ENCODE data around the gene SCARB1.

Gene SCARB1

DNA sequence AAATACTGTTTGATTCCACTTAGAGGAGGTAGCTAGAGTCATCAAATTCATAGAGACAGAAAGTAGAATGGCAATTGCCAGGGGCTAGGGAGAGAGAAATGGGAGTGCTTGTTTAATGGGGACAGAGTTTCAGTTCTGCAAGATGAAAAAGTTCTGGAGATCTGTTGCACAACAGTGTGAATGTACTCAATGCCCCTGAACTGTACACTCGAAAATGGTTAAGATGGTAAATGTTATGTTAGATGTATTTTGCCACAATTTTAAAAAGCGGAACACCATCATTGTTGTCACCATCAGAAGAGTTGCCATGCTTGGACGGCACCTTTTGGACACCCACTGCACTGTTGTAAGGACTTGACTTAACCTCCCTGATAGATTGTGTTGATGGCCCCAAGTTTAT lies 106.9 kb downstream of the SCARB1 start:
- no peak for DNase-seq

DNA sequence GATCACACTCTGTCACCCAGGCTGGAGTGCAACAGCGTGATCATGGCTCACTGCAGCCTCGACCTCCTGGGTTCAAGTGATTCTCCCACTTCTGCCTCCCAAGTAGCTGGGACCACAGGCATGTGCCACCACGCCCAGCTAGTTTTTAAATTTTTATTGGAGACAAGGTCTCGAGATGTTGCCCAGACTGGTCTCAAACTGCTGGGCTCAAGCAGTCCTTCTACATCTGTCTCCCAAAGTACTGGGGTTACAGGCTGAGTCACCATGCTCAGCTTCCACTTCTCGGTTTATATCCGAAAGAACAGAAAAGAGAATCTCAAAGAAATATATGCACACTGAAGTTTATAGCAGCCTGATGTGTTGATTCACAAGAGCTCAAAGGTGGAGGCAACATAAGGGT lies 107.5 kb downstream of the SCARB1 start:
- no peak for DNase-seq

GRCh38 chr12:124755801-124756148 lies 107.9 kb downstream of the SCARB1 start:
- no peak for DNase-seq

- DNase-seq = peak; percentile 99
Observed at GRCh38 chr12:124754949-124755800, 108.5 kb downstream of the SCARB1 start.

DNA sequence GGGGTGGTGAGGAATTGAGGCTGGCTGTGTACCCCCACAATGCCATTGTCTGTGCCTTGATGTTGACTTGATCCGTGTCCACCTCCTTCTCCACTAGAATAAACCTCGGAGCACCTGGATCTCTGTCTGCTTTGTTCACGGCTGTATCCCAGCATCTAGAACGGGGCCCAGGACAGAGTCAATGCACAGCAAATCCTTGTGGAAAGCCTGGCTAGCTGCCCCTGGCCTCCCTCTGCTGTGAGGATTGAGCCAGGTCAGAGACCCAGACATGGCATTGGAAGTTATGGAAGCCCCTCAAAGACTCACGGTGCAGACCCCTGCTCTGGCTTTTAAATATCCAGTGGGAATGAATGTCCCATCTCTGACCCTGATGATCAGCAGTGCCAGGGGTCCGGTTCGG lies 109.2 kb downstream of the SCARB1 start:
- no peak for DNase-seq

- peak; percentile 20 for DNase-seq
Observed at GRCh38 chr12:124753993-124754392, 109.7 kb downstream of the SCARB1 start.

DNA sequence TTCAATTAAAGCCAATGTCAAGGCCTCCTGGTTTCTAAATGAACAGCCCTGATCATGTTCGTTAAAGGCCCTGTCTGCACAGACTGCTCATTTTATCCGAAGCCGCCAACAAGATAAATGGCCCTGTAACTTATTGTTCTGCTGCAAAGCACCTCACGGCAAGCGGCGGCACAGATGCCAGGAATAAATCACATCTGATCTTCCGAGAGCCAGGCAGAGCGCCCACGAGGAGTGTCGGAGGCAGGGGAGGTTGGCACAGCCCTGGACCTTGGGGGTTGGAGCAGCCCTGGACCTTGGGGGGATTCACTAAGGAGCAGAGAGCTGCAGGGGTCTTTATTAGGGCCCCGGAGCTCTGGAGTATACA lies 110.5 kb downstream of the SCARB1 start:
- DNase-seq = no peak

DNA sequence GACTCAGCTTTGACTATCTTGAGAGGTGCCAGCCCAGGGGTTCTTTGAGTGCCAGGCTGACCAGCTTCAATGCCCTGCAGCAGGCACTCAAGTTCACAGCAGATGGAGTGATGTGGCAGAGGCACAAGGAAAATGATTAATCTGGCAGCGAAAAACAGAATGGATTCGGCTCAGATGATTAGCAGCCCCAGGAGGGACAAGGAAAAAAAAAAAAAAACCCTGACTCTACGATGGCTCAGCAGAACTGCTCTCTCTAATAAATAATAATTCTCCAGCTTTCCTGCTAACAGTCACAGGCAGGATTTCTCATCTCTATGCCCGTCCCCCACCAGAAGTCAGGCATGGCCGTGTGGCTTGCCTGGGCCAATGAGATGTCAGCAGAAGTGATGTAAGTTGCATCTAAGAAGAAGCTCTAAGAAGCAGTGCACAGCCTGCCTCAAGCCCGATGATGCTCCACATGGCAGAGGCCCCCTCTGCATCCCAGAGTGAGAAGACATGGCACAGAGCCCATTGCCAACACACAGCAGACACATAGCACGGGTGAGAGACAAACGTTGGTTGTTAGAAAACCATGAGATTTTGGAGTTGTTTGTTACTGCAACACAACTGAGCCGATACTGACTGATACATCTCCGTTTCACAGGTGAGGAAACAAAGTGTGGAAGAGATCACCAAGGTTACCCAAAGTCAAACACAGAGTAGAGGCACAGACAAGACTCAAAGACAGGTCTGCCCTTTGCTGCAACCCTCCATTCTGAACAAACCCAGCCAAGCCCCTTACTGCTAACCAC lies 111.0 kb downstream of the SCARB1 start:
- peak; percentile 78 for DNase-seq

- no peak for DNase-seq
Observed at GRCh38 chr12:124751654-124752355, 111.9 kb downstream of the SCARB1 start.

DNA sequence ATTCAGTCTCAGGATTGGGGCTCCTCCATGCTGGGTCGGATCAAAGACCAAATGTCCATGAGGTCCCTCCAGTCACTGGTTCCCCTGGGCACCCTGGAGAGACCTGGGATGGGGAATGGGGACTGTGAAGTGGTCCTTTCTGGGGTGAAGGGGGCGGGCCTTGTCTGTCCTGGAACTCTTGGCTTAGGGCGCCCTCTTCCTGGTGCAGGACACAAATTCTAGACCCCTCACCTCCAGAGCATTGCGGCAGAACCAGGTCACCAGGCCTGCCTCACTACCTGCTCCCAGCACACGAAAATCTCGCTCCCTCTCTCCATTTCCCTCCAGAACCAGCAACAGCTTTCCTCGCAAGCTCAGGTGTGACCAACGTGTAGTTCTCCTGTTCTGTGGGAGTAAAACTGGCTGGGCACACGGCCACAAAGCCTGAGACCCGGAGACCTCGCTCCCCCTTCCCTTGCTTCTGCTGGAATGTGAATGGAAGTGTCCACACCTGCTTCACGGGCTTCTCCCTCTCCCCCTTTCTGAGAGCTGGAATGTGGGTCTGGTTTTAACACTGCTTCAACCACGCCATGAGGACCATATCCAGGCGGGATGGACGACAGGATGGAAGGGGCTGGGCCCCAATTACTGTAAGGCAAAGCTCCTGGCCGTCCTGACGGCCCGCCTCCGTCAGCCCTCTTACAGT lies 112.7 kb downstream of the SCARB1 start:
- peak; percentile 26 for DNase-seq

GRCh38 chr12:124750149-124750656 lies 113.5 kb downstream of the SCARB1 start:
- no peak for DNase-seq

DNA sequence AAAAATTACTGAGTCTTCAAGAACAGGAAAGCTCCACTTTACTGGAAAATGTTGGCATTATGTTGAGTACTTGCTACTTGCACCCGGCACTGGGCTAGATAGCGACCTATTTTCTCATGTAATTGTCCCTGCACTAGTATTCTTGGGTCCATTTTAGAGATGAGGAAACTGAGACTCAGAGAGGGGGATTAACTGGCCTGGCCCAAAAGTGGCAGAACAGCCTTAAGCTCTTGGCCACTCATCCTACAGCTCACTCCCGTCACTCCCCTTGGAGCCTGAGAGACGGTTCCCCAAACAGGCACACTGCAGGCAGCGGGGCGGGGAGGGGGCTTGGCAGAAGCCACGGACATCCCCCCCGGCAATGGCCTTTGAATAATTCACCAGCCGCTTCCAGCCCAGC lies 113.9 kb downstream of the SCARB1 start:
- DNase-seq = no peak

GRCh38 chr12:124747426-124748161 lies 116.1 kb downstream of the SCARB1 start:
- DNase-seq = no peak

DNA sequence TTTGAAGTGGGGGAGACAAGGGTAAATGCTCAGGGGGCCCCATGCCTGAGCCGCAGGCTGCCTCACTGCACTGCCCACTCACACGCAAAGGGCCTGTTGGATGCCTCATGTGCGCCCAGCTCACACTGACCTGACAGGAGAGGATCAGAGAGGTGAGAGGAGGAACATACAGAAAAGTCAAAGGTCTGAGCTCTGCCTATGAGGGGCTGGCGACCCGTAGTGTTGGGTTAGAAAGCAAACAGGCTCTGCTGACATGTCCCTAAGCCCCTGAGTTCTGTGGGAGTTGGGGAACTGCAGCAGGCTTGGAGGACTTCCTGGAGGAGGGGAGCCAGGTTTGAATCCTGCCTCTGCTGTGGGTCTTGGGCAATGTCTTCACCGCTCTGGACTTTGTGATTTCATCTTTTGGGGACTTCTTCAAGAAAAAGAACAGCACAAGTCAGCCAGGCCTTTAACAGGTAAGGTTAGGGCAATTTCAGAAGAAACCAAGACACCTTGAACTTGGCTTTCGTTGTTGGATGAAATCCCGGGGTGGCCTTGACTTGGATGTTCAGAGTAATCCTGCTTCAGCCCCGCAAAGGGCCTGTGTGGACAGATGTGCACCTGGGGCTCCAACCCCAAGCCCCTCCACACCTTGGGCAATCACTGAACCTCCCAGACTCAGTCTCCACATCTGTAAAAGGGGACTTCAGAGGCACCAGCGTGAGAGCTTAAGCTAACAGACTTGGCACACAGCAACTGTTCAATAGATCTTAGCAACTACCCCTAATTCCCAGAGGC lies 116.8 kb downstream of the SCARB1 start:
- DNase-seq = no peak

- peak; percentile 91 for DNase-seq
Observed at GRCh38 chr12:124745891-124746570, 117.6 kb downstream of the SCARB1 start.

- DNase-seq = no peak
Observed at GRCh38 chr12:124745465-124745890, 118.2 kb downstream of the SCARB1 start.

GRCh38 chr12:124744659-124745464 lies 118.8 kb downstream of the SCARB1 start:
- peak; percentile 99 for DNase-seq

DNA sequence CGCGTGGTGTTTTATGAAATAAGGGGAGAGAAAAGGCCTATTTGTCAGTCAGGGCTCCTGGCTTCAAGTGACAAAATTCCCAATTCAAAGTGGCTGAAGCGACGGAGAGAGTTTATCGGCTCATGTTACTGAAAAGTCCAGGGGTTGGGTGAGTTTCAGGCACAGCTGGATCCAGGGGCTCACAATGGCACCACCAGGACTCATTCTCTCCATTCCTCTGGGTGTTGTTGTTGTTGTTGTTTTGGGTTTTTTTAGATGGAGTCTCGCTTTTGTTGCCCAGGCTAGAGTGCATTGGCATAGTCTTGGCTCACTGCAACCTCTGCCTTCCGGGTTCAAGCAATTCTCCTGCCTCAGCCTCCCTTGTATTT lies 119.4 kb downstream of the SCARB1 start:
- DNase-seq = no peak

DNA sequence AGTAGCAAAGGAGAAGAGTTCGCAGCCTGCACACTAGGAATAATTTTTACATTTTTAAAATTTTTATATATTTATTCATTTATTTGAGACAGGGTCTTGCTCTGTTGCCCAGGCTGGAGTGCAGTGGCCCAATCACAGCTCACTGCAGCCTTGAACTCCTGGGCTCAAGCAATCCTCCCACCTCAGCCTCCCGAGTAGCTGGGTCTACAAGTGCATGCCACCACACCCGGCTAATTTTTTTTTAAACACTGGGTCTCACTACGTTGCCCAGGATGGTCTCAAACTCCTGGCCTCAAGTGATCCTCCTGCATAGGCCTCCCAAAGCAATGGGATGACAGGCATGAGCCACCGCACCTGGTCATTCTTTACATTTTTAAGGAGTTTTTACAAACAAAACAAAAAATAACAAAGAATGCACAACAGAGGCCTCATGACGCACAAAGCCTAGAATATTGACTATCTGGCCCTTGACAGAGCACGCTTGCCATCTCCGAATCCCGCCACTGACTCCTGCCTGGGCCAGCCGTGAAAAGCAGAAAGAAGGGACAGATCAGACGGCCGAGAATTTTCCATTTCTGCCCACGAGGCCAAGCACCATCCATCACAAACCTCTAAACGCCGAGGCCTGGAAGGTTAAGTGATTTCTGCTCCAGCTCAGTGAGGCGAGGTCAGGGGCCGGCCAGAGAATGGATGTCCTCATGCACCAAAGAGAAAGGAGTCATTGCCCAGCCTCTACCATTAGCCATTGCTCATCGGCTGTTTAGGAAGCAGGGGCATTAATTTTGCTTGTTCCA lies 120.0 kb downstream of the SCARB1 start:
- no peak for DNase-seq
